ENCODE results near the gene LPIN1.
A peak's percentile ranks its signal among the peaks of the same experiment; 100 is the strongest.

The LPIN1 gene

DNA sequence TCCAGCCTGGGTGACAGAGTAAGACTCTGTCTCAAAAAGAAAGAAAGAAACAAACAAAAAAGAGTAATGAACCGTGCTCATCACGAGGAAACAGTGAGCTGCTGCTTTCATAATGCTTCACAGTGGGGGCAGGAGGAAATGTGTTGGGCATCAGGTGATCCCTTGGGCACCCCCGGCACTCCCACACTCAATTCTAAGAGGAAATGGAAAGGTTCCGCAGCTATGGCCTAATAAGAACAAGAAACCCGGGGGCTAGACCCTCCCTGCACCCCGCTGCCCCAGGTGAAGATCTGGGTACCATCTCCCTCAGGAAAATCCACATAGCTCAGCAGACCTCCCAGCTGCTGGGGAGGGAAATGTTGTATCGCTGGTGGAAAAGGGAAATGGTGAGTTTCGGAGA lies 118.9 kb downstream of the LPIN1 start:
- no peak for DNase-seq (ENCODE audit: low read depth in 2 of 2)

- no peak for DNase-seq (ENCODE audit: low read depth in 2 of 2)
Measured at GRCh38 chr2:11865805-11866204, 119.4 kb downstream of the LPIN1 start.

GRCh38 chr2:11866358-11867335 lies 120.2 kb downstream of the LPIN1 start:
- no peak for DNase-seq (ENCODE audit: low read depth in 2 of 2)

DNA sequence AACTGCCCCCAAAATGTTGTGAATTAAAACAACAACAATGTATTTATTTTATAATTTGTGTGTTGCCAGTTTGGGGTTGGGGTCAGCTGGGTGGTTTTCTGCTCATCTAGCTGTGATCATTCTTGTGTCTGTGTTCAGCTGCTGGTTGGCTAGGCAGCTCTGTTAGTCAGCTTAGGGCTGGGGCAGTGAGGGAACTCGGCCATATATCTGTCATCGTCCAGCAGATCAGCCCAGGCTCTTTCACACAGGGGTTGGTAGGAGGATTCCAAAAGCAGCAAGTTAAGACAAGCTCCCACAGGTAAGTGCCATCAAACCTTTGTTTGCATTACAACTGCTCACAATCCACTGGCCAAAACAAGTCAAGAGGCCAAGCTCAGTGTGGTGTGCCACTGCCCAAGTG lies 121.5 kb downstream of the LPIN1 start:
- DNase-seq (ENCODE audit: low read depth in 2 of 2) = no peak

GRCh38 chr2:11869391-11869991 lies 123.1 kb downstream of the LPIN1 start:
- DNase-seq (ENCODE audit: low read depth in 2 of 2) = no peak

DNA sequence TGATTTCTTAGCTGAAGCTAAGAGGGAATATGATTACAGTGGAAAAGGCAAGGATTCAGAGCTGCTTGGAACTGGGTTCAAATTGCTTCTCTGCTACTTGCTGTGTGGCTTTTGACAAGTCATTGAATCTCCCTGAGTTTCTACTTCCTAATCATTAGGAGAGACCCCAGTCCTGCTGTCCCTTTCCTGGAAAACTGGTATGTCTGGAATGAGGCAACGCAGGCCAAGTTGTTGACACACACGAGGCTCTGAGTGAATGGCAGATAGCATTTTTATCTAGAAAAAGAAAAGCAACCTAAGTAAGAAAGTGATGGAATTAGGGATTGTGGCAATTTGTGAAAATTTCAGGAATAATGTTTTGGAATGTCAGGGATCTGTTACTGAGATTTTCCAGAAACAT lies 123.6 kb downstream of the LPIN1 start:
- DNase-seq (ENCODE audit: low read depth in 2 of 2) = no peak

- no peak for DNase-seq (ENCODE audit: low read depth in 2 of 2)
Measured at GRCh38 chr2:11870584-11870983, 124.2 kb downstream of the LPIN1 start.

GRCh38 chr2:11871421-11871820 lies 125.0 kb downstream of the LPIN1 start:
- no peak for DNase-seq (ENCODE audit: low read depth in 2 of 2)

GRCh38 chr2:11872247-11872947 lies 126.0 kb downstream of the LPIN1 start:
- DNase-seq (ENCODE audit: low read depth in 2 of 2) = no peak

GRCh38 chr2:11872948-11873269 lies 126.5 kb downstream of the LPIN1 start:
- DNase-seq (ENCODE audit: low read depth in 2 of 2) = no peak

- peak; percentile 72 to 77 for DNase-seq (ENCODE audit: low read depth in 2 of 2)
Measured at GRCh38 chr2:11873356-11874154, 127.1 kb downstream of the LPIN1 start.

- DNase-seq (ENCODE audit: low read depth in 2 of 2) = no peak
Measured at GRCh38 chr2:11874861-11875260, 128.4 kb downstream of the LPIN1 start.

DNA sequence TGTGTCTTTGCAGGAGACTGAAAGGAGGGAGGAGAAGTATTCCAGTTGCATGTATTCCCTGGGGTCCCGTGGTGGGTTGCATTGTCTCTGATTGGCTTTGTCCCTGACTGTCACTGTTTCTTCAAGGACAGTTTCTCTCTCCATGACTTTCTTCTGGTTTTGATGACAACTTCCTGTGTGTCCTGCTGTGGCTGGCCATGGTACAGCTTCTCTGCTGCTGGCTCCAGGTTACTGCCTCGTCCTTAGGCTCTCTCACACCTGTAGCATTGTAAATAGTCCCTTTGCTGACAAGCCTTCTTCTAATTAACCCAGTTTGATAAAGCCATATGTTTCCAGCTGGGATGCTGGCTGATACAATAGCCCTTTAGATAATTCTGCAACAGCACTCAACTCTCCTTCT lies 129.0 kb downstream of the LPIN1 start:
- DNase-seq (ENCODE audit: low read depth in 2 of 2) = no peak

DNA sequence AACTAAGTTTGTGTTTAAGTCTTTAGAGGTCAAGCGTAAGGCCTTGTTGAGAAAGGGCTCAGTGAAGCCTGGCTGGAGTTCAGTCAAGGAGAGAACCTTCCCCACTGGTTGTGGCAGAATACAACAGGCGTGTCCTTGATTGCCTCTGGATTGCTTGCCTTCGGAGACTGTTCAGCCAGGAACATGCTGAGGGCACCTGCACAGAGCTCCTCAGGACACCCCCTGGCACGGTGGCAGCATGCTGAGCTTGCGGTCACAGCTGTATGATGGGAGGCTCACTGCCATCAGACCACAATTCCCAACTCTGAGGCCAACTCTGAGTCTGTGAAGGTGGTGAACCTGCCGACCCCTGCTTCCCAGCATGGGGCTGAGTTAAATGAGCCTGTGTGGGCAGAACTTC lies 130.0 kb downstream of the LPIN1 start:
- DNase-seq (ENCODE audit: low read depth in 2 of 2) = no peak

GRCh38 chr2:11876889-11877288 lies 130.5 kb downstream of the LPIN1 start:
- DNase-seq (ENCODE audit: low read depth in 2 of 2) = no peak
